Measurements from ENCODE around the gene PCDHGA5.
"Not testable (repeated sequence)": the region's sequence is repeated elsewhere in the genome, so short reads cannot be mapped to it uniquely, and the experiment has no call there.

PCDHGA5 gene

GRCh38 chr5:141387557-141388311 lies 23.8 kb downstream of the PCDHGA5 start, which contains the start of gene PCDHGB4:
PCDHGB4 (plus strand) TSS chr5:141387698; CDS start chr5:141387885, 187 bp downstream.
- DNase-seq (ENCODE audit: low read depth, low spot score), result peak; percentile 77

- no peak for DNase-seq (ENCODE audit: low read depth, low spot score)
Observed at GRCh38 chr5:141388661-141389060, 24.7 kb downstream of the PCDHGA5 start.

- DNase-seq (ENCODE audit: low read depth, low spot score), result no peak
Observed at GRCh38 chr5:141389153-141390042, 25.4 kb downstream of the PCDHGA5 start.

GRCh38 chr5:141392429-141393198 lies 28.7 kb downstream of the PCDHGA5 start, which contains the start of gene PCDHGA8:
PCDHGA8 (plus strand) TSS chr5:141392633; CDS start chr5:141392814, 181 bp downstream.
- no peak for DNase-seq (ENCODE audit: low read depth, low spot score)

- DNase-seq (ENCODE audit: low read depth, low spot score), result no peak
Observed at GRCh38 chr5:141393267-141393666, 29.3 kb downstream of the PCDHGA5 start.

GRCh38 chr5:141394401-141395187 lies 30.6 kb downstream of the PCDHGA5 start:
- not testable (repeated sequence) for DNase-seq (ENCODE audit: low read depth, low spot score)

GRCh38 chr5:141397756-141398551 lies 34.0 kb downstream of the PCDHGA5 start, which contains the start of gene PCDHGB5:
PCDHGB5 (plus strand) TSS chr5:141397947; CDS start chr5:141398128, 181 bp downstream.
- DNase-seq (ENCODE audit: low read depth, low spot score), result not testable (repeated sequence)

GRCh38 chr5:141398608-141399007 lies 34.6 kb downstream of the PCDHGA5 start:
- no peak for DNase-seq (ENCODE audit: low read depth, low spot score)

GRCh38 chr5:141399555-141400258 lies 35.7 kb downstream of the PCDHGA5 start:
- DNase-seq (ENCODE audit: low read depth, low spot score), result no peak

- no peak for DNase-seq (ENCODE audit: low read depth, low spot score)
Observed at GRCh38 chr5:141402553-141403243, 38.7 kb downstream of the PCDHGA5 start, which contains the start of gene PCDHGA9. PCDHGA9 (plus strand) TSS chr5:141402778; CDS start chr5:141402953, 175 bp downstream.

- DNase-seq (ENCODE audit: low read depth, low spot score), result no peak
Observed at GRCh38 chr5:141403387-141403786, 39.4 kb downstream of the PCDHGA5 start.

- DNase-seq (ENCODE audit: low read depth, low spot score), result peak; percentile 82
Observed at GRCh38 chr5:141407790-141408505, 44.0 kb downstream of the PCDHGA5 start, which contains the start of gene PCDHGB6. PCDHGB6 (plus strand) TSS chr5:141408021; CDS start chr5:141408203, 182 bp downstream.

- no peak for DNase-seq (ENCODE audit: low read depth, low spot score)
Observed at GRCh38 chr5:141409598-141410306, 45.8 kb downstream of the PCDHGA5 start.

GRCh38 chr5:141411575-141411974 lies 47.6 kb downstream of the PCDHGA5 start:
- DNase-seq (ENCODE audit: low read depth, low spot score), result no peak

- peak; percentile 74 for DNase-seq (ENCODE audit: low read depth, low spot score)
Observed at GRCh38 chr5:141412854-141413539, 49.0 kb downstream of the PCDHGA5 start, which contains the start of gene PCDHGA10. PCDHGA10 (plus strand) TSS chr5:141412987; CDS start chr5:141413176, 189 bp downstream.

- DNase-seq (ENCODE audit: low read depth, low spot score), result peak; percentile 42
Observed at GRCh38 chr5:141413540-141414069, 49.6 kb downstream of the PCDHGA5 start.
